HEK293 (cell line): Measurements from ENCODE around the gene CASP12.

Experiments
- ZNF292 ChIP-seq: fragments of 450-650 bp; formaldehyde crosslinking; IDR thresholded peaks from 2 replicates; pipeline ENCODE4 v1.5.1; 2016; ENCODE audit warnings: low read depth, missing biosample characterization, missing genetic modification characterization, borderline replicate concordance
- ZNF555 ChIP-seq: fragments of 450-650 bp; formaldehyde crosslinking; conservative IDR thresholded peaks from 2 replicates; pipeline ENCODE4 v1.5.1; 2017; ENCODE audit warnings: missing biosample characterization, mild to moderate bottlenecking, missing genetic modification characterization, inconsistent platforms
- TF ChIP-seq, protein P1 (sequence below): fragments of 450-650 bp; formaldehyde crosslinking; IDR thresholded peaks from 2 replicates; pipeline ENCODE4 v1.5.1; 2016; ENCODE audit warnings: missing biosample characterization, missing genetic modification characterization
- TF ChIP-seq, protein P2 (sequence below): fragments of 450-650 bp; formaldehyde crosslinking; IDR thresholded peaks from 2 replicates; pipeline ENCODE4 v1.5.1; 2016; ENCODE audit warnings: missing biosample characterization, missing genetic modification characterization
- TF ChIP-seq, protein P3 (sequence below): IDR thresholded peaks from 2 replicates; pipeline ENCODE4 v1.6.1; 2011; ENCODE audit warnings: mild to moderate bottlenecking, low read depth, low read length, borderline replicate concordance
- TF ChIP-seq, protein P4 (sequence below): fragments of 450-650 bp; formaldehyde crosslinking; IDR thresholded peaks from 2 replicates; pipeline ENCODE4; 2016; ENCODE audit warnings: missing biosample characterization, missing genetic modification characterization

DNA sequence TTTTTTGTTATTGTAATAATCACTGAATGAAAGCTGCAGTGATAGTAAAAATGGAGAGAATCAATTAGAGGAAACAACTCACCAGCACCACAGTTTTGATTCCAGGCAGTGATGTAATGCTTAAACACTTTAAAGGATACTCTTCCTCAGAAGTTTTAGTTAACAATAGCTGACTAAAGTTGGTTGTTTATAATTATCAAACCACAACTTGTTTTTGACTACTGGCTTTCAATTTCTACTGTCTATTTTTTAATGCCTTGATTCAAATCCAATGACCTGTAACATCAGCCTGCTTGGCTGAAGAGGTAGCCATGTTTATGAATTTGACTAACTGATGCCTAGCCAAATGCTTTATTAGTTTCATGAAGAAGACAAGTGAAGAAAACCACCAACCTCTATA is 18.2 kb upstream of the CASP12 start:
- TF ChIP-seq ZNF555 (tag by site-specific recombination) (no peak), ZNF292 (tag by site-specific recombination) (no peak)
- TF ChIP-seq, protein P1, sequence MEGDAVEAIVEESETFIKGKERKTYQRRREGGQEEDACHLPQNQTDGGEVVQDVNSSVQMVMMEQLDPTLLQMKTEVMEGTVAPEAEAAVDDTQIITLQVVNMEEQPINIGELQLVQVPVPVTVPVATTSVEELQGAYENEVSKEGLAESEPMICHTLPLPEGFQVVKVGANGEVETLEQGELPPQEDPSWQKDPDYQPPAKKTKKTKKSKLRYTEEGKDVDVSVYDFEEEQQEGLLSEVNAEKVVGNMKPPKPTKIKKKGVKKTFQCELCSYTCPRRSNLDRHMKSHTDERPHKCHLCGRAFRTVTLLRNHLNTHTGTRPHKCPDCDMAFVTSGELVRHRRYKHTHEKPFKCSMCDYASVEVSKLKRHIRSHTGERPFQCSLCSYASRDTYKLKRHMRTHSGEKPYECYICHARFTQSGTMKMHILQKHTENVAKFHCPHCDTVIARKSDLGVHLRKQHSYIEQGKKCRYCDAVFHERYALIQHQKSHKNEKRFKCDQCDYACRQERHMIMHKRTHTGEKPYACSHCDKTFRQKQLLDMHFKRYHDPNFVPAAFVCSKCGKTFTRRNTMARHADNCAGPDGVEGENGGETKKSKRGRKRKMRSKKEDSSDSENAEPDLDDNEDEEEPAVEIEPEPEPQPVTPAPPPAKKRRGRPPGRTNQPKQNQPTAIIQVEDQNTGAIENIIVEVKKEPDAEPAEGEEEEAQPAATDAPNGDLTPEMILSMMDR: no peak
- TF ChIP-seq, protein P2, sequence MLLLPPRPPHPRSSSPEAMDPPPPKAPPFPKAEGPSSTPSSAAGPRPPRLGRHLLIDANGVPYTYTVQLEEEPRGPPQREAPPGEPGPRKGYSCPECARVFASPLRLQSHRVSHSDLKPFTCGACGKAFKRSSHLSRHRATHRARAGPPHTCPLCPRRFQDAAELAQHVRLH (tag by site-specific recombination): no peak
- TF ChIP-seq, protein P3, sequence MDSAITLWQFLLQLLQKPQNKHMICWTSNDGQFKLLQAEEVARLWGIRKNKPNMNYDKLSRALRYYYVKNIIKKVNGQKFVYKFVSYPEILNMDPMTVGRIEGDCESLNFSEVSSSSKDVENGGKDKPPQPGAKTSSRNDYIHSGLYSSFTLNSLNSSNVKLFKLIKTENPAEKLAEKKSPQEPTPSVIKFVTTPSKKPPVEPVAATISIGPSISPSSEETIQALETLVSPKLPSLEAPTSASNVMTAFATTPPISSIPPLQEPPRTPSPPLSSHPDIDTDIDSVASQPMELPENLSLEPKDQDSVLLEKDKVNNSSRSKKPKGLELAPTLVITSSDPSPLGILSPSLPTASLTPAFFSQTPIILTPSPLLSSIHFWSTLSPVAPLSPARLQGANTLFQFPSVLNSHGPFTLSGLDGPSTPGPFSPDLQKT: no peak
- TF ChIP-seq, protein P4, sequence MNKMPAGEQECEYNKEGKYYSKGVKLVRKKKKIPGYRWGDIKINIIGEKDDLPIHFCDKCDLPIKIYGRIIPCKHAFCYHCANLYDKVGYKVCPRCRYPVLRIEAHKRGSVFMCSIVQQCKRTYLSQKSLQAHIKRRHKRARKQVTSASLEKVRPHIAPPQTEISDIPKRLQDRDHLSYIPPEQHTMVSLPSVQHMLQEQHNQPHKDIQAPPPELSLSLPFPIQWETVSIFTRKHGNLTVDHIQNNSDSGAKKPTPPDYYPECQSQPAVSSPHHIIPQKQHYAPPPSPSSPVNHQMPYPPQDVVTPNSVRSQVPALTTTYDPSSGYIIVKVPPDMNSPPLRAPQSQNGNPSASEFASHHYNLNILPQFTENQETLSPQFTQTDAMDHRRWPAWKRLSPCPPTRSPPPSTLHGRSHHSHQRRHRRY (tag by site-specific recombination): no peak
